SU-DHL-6 (cell line): ENCODE measurements around the gene ME2.
"Not testable (repeated sequence)": the region's sequence is repeated elsewhere in the genome, so short reads cannot be mapped to it uniquely, and the experiment has no call there.

Experiments
- H2AFZ ChIP-seq: fragments of 200-600 bp; sonication (generic); 2 replicates; pipeline ENCODE4 v1.6.1; 2014; ENCODE audit warnings: low read depth, mild to moderate bottlenecking, moderate library complexity, mixed read lengths, antibody characterized with exemption, low read length; ENCODE audit not compliant: severe bottlenecking
- H3F3A ChIP-seq: fragments of 200-600 bp; shearing (Covaris generic); 2 replicates; pipeline ENCODE4 v1.6.0; 2016; ENCODE audit warnings: antibody characterized with exemption, mild to moderate bottlenecking; ENCODE audit not compliant: insufficient read depth
- H3K27ac ChIP-seq: fragments of 200-600 bp; sonication (generic); 2 replicates; pipeline ENCODE4 v1.5.1; 2016; ENCODE audit warnings: low read depth, mild to moderate bottlenecking, low read length, moderate library complexity, mixed read lengths
- H3K27me3 ChIP-seq: fragments of 200-600 bp; sonication (generic), shearing (Covaris generic); 2 replicates; pipeline ENCODE4 v1.6.0; 2014; ENCODE audit warnings: mild to moderate bottlenecking, low read length
- H3K36me3 ChIP-seq: fragments of 200-600 bp; sonication (generic); 2 replicates; pipeline ENCODE4 v1.6.1; 2014; ENCODE audit warnings: mild to moderate bottlenecking, low read length, mixed read lengths
- H3K4me2 ChIP-seq: fragments of 300-600, 200-600 bp; shearing (Covaris generic), sonication (generic); 2 replicates; pipeline ENCODE4 v1.6.0; 2014; ENCODE audit warnings: low read length, low read depth, mild to moderate bottlenecking; ENCODE audit not compliant: poor library complexity, severe bottlenecking
- H3K4me3 ChIP-seq: fragments of 200-600 bp; sonication (generic); 2 replicates; pipeline ENCODE4 v1.5.1; 2014; ENCODE audit warnings: antibody characterized with exemption, low read length, mild to moderate bottlenecking, mixed read lengths; ENCODE audit not compliant: insufficient read depth, poor library complexity, severe bottlenecking
- H3K79me2 ChIP-seq: fragments of 200-600 bp; sonication (generic); 2 replicates; pipeline ENCODE4 v1.6.1; 2014; ENCODE audit warnings: mild to moderate bottlenecking, low read length, moderate library complexity; ENCODE audit not compliant: insufficient read depth
- H3K9ac ChIP-seq: fragments of 200-600 bp; sonication (generic); 2 replicates; pipeline ENCODE4 v1.7.0; 2014; ENCODE audit warnings: mild to moderate bottlenecking, low read length
- H3K9me2 ChIP-seq: fragments of 200-600 bp; sonication (generic); replicated peaks from 2 replicates; pipeline ENCODE4 v1.6.1; 2014; ENCODE audit warnings: low read length; ENCODE audit not compliant: insufficient read depth
- H3K9me3 ChIP-seq: fragments of 200-600 bp; sonication (generic); 2 replicates; pipeline ENCODE4 v1.6.1; 2014; ENCODE audit warnings: low read length, mixed read lengths; ENCODE audit not compliant: insufficient read depth
- H4K20me1 ChIP-seq: fragments of 200-600 bp; sonication (generic); 2 replicates; pipeline ENCODE4 v1.6.1; 2014; ENCODE audit warnings: low read depth, mild to moderate bottlenecking, antibody characterized with exemption, low read length, moderate library complexity, mixed read lengths
- EZH2phosphoT487 ChIP-seq: fragments of 200-600 bp; sonication (generic), shearing (Covaris generic); conservative IDR thresholded peaks from 2 replicates; pipeline ENCODE4 v1.6.1; 2018; ENCODE audit warnings: mild to moderate bottlenecking, antibody characterized with exemption, low read length, moderate library complexity, mixed read lengths
- TF ChIP-seq, protein P1 (sequence below): fragments of 200-600 bp; sonication (generic); IDR thresholded peaks from one replicate; pipeline ENCODE4 v1.5.1; 2017; ENCODE audit warnings: antibody characterized with exemption, mild to moderate bottlenecking, low read length, moderate library complexity; ENCODE audit not compliant: insufficient read depth, poor library complexity, severe bottlenecking

ME2 gene

DNA sequence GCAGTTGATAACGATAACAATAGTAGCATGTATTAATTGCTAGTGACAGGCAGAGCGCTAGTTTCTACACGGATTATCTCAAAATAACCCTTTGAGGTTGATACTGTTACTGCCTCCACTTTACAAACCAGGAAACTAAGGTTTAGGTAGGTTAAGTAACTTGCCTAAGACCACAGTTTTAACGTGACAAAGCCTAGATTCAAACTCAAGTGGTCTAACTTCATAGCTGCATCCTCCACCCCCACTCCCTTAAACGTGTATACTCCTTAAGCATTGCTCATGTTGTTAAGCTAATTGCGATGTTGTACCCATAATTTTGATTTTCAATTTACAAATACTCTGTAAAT is 1.2 kb downstream of the ME2 start:
- Histone ChIP-seq H3K9ac (peak overlapping the region; percentile 76), H3F3A (peaks cover 19% of the 10 kb centered on the region), H4K20me1 (peaks cover 5% of the 10 kb centered on the region; the same call in 1 of the 2 replicates), H2AFZ (peak overlapping the region; percentile 70), H3K9me2 (no peaks in the 10 kb centered on the region), H3K4me2 (peak overlapping the region; percentile 83), H3K9me3 (no peaks in the 10 kb centered on the region), H3K27ac (peak overlapping the region; percentile 76), H3K4me3 (peak overlapping the region; percentile 94), H3K36me3 (no peaks in the 10 kb centered on the region; the same call in 1 of the 2 replicates), H3K27me3 (no peaks in the 10 kb centered on the region), H3K79me2 (peaks cover 58% of the 10 kb centered on the region)
- TF ChIP-seq EZH2phosphoT487 = no peak
- TF ChIP-seq, protein P1, sequence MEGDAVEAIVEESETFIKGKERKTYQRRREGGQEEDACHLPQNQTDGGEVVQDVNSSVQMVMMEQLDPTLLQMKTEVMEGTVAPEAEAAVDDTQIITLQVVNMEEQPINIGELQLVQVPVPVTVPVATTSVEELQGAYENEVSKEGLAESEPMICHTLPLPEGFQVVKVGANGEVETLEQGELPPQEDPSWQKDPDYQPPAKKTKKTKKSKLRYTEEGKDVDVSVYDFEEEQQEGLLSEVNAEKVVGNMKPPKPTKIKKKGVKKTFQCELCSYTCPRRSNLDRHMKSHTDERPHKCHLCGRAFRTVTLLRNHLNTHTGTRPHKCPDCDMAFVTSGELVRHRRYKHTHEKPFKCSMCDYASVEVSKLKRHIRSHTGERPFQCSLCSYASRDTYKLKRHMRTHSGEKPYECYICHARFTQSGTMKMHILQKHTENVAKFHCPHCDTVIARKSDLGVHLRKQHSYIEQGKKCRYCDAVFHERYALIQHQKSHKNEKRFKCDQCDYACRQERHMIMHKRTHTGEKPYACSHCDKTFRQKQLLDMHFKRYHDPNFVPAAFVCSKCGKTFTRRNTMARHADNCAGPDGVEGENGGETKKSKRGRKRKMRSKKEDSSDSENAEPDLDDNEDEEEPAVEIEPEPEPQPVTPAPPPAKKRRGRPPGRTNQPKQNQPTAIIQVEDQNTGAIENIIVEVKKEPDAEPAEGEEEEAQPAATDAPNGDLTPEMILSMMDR = no peak

DNA sequence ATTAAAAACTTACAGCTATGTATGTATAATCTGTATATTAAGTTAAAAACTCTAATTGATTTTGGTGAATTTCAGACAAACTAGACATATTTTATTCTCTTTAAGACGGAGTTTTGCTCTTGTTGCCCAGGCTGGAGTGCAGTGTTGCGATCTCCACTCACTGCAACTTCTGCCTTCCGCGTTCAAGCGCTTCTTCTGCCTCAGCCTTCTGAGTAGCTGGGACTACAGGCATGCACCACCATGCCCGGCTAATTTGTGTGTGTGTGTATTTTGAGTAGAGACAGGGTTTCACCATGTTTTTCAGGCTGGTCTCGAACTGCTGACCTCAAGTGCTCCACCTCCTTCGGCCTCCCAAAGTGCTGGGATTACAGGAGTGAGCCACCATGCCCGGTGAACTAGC is 2.0 kb downstream of the ME2 start:
- not testable (repeated sequence) for H2AFZ ChIP-seq, H3K9ac ChIP-seq, H3K9me2 ChIP-seq, H3K27me3 ChIP-seq, H3K9me3 ChIP-seq, H4K20me1 ChIP-seq, H3K36me3 ChIP-seq, H3K27ac ChIP-seq
- peak overlapping the region; percentile 94 for H3K4me3 ChIP-seq
- H3K4me2 ChIP-seq = peak overlapping the region; percentile 83
- H3F3A ChIP-seq = peaks cover 19% of the 10 kb centered on the region
- H3K79me2 ChIP-seq = peaks cover 65% of the 10 kb centered on the region

DNA sequence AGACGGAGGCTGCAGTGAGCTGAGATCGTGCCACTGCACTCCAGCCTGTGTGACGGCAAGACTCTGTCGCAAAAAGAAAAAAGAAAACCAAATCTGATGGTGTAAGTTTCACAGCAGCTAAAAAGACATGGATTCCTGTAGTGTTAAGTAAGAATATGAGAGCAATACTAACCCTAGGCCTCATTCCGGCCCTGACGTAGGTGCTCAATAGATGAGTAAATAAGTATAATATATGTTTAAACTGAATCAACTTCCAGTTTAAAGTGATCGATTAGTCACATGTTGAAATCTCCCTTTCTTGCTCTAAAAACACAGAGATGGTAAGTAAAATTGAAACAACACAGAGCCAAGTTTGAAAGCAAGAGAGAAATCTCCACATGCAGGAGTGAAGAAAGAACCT is 8.0 kb downstream of the ME2 start:
- H3K27ac ChIP-seq = no peak overlapping the region
- no peak overlapping the region for H3K9ac ChIP-seq
- H3F3A ChIP-seq = 0 out of 2 replicates have a peak, but pooled peaks cover 7% of the 10 kb centered on the region
- 0 out of 2 replicates have a peak, but pooled peaks cover 3% of the 10 kb centered on the region for H3K36me3 ChIP-seq
- no peak overlapping the region for H3K4me2 ChIP-seq
- H3K27me3 ChIP-seq = no peaks in the 10 kb centered on the region
- H4K20me1 ChIP-seq = peaks cover 3% of the 10 kb centered on the region; the same call in 1 of the 2 replicates
- peaks cover 94% of the 10 kb centered on the region for H3K79me2 ChIP-seq
- H2AFZ ChIP-seq = no peak overlapping the region
- TF ChIP-seq, protein P1 = no peak
- no peak for TF ChIP-seq EZH2phosphoT487
- H3K9me2 ChIP-seq = no peaks in the 10 kb centered on the region
- H3K9me3 ChIP-seq = no peaks in the 10 kb centered on the region
- H3K4me3 ChIP-seq = no peak overlapping the region

DNA sequence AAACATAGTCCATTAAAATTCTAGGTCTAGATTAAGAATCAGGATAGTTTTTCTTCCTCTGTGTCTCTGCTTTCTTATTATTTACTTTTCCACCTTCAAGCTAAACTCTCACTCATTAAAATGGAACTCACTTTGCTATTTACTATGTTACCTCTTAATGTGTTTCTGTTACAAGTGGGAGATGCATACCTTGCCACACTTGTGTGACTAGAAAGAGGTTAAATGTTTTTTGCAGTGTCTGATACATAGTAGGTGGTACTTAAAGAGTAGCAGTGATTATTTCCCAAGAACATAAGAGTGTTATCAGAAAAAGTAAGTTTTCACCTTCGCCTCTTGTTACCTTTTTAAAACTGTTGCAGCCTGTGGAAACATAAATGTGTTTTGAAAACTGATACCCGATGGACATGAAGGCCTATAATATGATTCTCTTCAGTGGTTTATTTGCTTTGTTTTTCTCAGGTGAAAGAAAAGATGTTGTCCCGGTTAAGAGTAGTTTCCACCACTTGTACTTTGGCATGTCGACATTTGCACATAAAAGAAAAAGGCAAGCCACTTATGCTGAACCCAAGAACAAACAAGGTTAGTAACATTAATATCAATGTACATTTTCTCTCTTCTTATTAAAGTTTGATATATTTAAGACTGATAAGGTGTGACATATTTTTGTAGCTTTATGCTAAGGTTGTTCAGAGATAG is 16.6 kb downstream of the ME2 start:
- H3K27me3 ChIP-seq = no peaks in the 10 kb centered on the region
- H3K36me3 ChIP-seq = peaks cover 29% of the 10 kb centered on the region
- no peak overlapping the region for H3K4me3 ChIP-seq
- no peak overlapping the region for H3K9ac ChIP-seq
- H3K9me3 ChIP-seq = no peaks in the 10 kb centered on the region
- peaks cover 3% of the 10 kb centered on the region for H3F3A ChIP-seq
- no peak overlapping the region for H3K27ac ChIP-seq
- no peak overlapping the region for H2AFZ ChIP-seq
- peaks cover 34% of the 10 kb centered on the region for H3K79me2 ChIP-seq
- no peak for TF ChIP-seq EZH2phosphoT487
- TF ChIP-seq, protein P1 = no peak
- peaks cover 3% of the 10 kb centered on the region; the same call in 1 of the 2 replicates for H4K20me1 ChIP-seq
- no peaks in the 10 kb centered on the region for H3K9me2 ChIP-seq
- no peak overlapping the region for H3K4me2 ChIP-seq
